NCI-H1105 treated with DMSO at 0.1 percent for 48 hours (cell line): ENCODE measurements around the gene ATOSA.

Experiments used
- DNase-seq: peaks from one replicate; lab custom pipeline; 2025; lab: John Stamatoyannopoulos, UW

Gene ATOSA, protein sequence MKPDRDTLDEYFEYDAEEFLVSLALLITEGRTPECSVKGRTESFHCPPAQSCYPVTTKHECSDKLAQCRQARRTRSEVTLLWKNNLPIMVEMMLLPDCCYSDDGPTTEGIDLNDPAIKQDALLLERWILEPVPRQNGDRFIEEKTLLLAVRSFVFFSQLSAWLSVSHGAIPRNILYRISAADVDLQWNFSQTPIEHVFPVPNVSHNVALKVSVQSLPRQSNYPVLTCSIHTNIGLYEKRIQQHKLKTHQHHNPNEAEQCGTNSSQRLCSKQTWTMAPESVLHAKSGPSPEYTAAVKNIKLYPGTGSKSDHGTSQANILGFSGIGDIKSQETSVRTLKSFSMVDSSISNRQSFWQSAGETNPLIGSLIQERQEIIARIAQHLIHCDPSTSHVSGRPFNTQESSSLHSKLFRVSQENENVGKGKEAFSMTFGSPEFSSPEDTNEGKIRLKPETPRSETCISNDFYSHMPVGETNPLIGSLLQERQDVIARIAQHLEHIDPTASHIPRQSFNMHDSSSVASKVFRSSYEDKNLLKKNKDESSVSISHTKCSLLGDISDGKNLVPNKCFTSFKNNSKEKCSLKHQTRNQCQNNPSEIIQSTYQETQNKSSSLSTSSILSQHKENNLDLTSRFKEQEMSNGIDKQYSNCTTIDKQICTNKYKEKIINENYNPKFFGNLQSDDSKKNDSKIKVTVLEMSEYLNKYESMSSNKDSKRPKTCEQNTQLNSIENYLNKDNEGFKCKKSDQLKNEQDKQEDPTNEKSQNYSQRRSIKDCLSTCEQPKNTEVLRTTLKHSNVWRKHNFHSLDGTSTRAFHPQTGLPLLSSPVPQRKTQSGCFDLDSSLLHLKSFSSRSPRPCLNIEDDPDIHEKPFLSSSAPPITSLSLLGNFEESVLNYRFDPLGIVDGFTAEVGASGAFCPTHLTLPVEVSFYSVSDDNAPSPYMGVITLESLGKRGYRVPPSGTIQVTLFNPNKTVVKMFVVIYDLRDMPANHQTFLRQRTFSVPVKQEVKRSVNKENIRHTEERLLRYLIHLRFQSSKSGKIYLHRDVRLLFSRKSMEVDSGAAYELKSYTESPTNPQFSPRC

DNA sequence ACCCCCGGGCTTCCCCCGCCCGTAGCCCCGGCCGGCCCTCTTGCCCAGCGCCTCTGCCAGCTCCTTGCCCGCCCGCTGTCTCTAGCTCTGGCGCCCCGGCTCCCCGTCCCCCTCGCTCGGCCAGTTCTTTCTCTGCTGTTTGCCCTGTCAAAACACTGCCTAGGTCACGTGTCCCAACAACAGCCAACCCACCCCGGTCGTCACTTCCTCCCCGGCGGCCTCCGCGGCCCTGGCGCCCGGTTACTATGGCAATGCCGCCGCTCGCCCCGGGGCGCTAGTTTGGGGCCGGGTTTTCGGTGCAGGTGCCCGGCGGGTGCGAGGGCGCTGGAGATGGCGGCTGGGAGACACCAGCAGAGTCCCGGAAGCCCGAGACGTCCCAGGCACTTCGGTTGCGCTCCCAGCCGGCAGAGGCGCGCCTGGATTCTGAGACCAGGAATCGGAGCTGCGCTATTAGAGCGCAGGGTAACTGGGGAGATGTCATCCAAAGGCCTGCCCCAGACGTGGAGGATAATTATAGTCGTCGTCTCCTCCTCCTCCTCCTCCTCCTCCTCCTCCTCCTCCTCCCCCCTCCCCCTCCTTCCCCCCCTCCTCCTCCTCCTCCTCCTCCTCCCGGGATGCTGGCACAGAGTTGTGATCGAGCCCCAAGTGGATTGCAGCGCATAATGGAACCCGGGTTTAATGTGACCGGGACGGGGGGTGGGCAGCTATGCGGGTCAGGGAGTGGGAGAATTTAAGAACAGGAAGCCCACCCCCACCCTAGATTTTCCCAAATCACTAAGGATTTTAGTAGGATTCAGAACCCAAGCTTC lies at the start of gene ATOSA:
ATOSA (minus strand) TSS at position 157 of the 809 bp plus-strand sequence. CDS start 1,367 bp downstream, outside the sequence.
- DNase-seq, result peak; percentile 75

DNA sequence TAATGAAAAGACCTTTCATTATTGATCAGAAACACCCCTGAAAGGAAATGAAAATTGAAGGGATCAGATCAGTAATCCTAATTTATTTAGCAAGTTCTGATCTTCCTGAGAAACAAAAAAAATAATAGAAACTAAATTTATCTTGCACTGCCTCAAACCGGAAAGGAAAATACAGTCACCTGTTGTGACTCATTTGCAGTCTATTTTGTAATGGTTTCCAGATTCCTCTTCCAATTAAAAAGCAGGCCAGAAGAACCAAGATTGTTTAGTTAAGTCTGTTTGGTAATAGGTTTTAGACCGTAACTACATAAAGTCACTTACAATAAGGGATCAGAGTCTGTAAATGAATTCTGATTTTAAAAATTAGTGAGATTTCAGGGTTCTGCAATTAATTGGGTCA lies 49.7 kb upstream of the ATOSA start:
- DNase-seq, result no peak

DNA sequence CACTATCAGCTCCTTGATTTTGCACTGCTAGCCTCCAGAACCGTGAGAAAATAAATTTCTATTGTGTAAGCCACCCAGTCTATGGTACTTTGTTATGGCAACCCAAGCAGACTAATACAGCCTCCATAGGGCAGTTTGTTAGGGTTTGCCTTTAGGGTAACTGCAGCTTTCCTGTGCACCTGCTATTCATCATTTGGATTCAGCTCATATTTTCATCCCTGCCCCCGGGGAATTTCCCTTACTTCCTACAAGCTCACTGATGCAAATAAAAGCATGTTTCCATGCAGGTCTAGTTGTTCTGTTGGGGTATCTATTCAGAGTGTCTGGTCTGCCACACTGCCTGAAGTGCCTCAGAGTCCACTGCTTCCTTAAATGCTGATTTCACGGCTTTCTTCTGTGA lies 48.6 kb upstream of the ATOSA start:
- DNase-seq, result no peak

DNA sequence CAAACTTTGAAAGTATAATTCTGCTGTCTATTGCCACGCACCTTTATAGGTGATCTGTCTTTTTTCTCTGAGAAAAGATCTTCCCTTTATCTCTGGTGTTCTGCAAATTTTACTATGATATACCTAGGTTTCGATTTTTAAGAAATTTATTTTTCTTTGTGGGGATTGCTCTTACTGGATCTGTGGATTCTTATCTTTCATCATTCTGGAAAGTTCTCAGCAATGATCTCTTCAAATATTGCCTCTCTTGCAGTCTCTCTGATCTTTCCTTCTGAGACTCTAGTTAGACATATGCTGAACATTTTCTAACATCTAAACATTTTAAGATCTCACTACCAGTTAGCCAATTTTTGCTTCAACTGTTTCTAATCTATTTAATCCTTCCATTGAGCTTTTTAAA lies 47.0 kb upstream of the ATOSA start:
- DNase-seq, result no peak

DNA sequence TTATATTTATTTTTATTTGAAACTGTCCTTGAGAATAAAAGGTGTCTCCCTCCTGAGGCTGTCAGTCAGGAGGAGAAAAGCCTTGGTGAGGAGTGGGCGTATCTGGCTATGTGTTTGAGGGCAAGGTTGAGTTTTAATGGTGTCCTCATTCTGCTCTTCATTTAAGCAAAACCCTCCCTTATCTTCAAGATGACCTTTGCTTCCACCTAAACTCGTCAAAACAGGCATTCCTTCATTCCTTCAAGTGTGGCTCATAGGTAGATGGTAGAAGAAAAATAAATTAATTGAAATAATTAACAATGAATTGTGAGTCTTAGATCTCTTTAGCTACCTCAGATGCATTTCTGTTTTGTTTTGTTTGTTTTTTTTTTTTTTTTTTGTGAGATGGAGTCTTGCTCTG lies 39.4 kb upstream of the ATOSA start:
- no peak for DNase-seq

DNA sequence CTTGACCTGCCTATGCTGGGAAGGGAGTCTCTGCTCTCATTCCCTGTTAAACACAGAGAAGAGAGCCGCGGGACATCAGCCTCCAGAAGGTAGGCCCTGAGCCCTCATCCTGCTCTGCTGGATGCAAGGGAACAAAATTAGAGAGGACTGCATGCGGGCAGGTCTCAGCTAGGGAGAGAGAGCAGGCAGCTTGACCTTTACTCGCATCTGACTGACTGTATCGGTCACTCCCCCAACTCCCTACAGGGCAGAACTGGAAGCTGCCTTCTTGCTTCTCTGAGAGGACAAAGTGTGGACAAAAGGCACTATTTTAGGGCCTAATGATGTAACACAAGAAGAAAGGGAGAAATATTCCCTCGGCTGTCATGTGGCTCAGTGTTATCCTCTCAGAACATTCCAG lies 38.7 kb upstream of the ATOSA start:
- DNase-seq, result no peak

DNA sequence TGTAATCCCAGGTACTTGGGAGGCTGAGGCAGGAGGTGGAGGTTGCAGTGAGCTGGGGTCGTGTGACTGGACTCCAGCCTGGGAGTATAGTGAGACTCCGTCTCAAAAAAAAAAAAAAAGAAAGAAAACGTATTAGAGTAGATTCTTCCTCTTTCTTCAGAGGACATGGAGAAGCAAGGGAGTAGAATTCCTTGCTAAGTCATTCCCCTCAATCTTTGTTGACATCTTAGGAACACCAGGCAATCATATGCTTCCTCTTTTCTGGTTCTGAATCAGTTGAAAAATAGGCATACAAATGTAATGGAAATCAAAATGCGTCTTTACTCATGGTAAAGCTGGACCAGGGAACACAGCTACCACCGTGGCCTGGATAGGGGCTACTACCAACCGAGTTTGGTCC lies 38.3 kb upstream of the ATOSA start:
- DNase-seq, result no peak

DNA sequence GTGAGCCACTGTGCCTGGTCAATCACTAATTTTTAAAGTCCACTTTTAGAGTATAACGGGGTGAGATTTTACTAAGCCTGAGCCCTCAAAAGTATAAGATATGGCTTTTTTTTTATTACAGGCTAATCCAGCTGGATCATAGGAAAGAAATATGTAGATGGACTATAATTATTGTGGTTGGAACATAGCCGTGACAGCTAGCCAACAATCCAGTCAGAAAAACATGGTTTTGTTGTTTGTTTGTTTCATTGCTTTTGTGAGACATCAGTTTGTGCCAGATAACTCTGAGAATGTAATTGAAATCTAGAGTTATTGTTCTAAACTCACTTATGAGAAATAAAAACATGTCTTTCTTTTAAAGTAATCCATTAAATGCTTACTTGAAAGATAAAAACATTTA lies 37.3 kb upstream of the ATOSA start:
- DNase-seq, result no peak

DNA sequence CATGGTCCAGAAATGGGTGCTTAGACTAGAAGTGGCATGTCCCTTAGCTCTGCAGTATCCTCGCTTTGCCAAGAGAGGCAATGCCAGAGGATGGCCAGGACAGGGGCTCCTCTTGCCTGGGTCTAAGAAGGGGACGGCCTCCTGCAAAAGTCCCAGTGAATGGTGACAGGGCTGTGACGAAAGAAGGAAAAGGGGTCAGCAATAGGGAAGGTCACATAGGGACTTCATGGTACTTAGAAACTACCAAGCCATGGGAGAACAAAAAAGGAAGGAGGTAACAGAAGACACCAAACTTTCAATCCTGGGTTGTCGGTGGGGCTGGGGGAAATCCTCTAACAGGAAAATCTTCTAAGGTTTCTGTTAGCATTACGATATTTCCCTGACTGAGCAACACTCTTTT lies 36.2 kb upstream of the ATOSA start:
- DNase-seq, result no peak

DNA sequence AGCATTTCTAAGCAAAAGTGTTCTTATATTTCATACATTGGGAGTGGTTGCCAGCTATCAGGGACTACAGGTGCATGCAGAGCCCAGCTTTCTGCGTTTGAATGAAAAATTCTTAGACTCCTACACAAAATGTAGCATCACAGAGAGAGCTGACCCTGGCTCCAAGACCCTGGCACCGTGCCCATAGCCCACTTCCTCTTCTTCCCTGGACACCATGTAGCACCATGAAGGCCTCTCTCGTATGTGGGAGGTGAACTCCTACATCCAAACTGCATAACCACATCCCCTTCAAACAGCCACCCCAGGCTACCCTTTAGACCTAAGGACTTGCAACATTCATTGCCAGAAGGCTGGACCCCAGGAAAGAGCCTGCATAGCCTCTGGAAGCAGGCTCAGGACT lies 35.8 kb upstream of the ATOSA start:
- DNase-seq, result no peak

DNA sequence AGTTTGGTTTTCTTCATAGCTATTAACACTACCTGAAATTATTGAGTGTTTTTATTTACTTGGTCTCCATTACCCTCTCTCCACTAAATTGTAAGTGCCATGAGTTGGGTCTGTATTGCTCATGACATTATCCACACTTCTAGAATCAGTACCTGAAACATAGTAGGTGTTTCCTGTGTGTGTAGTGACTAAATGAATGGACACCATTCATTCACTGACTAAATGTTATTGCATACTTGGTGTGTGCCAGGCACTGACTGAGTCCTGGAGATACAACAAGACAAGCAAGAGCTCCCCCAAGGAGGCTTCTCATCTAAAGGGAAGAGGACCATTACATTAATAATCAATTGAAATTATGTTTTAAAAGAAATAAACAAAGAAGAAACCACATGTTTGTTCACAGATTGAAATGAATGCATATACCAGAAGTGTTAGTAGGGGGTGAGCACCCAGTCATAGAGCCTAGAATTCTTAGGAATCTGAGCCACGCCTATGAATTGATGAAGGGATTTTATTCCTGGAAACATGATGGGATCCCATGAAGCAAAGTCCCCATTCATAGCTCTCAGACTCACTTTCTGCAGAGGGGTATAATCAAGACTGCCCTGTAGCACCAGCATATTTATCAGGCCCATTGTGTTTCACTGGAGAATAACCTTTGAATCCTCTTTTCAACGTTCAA lies 31.7 kb upstream of the ATOSA start:
- DNase-seq, result no peak

DNA sequence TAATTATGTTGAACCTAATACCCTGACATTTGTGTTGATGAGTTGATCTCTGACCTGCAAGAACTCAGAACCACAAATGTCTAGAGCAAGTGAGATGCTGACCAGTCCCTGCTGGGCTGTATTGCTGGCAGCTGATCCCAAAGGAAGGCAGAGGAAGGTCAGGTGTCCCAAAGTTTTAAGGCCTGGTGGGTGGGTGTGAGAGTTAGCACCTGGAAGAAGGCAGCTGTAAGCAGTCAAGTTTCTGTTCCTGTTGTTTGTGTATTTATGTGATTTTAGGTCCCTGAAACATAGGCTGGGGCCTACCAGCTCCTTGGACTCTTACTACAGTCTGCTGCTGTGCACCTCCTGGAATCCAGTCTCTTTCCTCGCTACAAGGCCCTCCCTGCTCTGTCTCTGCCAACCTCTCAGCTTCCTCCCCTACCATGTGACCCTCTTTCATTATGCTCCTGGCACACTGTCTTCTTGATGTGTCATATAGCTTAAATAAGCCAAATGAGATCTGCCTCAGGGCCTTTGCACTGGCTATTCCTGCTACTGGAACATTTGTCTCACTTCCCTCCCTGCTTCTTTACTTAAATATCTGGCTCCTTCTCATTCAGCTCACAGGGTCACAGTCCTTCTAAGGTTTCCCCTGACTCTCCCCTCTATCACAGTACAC lies 31.0 kb upstream of the ATOSA start:
- DNase-seq, result no peak

DNA sequence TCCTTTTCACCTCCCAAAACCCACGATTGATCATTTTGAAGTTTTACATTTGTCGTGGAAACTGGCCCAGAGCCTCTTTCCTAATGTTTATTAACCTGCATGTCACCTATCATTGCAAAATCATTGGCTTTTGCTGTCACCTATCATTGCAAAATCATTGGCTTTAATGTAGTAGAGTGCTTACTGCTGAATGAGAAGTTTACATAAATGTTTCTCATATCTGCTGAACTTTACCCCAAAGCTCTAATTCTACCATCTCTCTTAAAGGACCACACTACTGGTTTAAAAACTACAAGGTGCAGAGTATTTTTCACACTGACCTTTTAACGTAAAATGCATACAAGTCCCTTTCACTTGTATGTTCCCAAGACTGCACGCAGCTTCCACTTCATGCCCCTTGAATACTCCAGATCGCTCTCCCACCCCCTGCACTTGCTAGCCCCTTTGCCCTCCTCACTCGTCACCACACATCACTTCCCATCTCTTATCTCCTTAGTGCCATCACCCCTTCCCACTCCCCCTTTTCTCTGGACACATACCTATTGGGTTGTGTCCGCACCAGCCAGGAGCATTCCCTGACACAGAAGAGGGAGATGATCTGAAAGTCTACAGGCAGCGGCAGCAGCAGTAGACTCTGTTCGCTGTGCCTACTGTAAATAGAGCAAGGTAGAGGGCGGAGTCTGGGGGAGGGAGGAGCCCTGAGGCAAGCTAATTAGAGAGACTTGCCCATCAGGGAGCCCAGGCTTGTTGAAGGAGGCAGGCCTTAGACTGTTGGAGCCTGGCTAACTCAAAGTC lies 30.2 kb upstream of the ATOSA start:
- DNase-seq, result no peak

DNA sequence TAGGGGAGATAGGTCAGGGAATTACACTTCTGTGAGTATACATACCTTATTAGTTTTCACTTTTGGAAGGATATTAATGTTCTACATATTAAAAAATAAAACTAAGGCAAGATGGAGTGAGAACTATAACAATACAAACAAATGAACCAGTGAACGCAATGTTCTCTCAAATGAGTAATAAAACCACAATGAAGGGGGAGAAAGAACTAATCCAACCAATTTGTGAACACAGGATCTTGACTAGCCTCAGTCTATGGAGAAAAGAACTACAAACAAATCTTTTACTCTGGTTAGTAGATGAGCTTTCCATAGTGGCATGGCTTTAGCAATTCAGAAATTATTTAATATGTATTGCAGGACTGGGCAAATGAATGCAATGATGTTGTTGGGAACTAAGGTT lies 26.9 kb upstream of the ATOSA start:
- no peak for DNase-seq

DNA sequence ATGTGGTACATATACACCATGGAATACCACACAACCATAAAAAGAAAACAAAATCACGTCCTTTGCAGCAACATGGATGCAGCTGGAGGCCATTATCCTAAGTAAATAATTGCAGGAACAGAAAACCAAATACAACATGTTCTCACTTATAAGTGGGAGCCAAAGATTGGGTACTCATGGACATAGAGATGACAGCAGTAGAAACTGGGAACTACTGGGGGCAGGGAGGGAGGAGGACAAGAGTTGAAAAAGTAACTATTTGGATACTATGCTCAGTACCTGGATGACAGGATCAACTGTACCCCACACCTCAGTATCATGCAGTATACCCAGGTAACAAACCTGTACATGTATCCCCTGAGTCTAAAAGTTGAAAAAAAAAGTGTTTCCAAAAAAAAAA lies 23.2 kb upstream of the ATOSA start:
- no peak for DNase-seq

DNA sequence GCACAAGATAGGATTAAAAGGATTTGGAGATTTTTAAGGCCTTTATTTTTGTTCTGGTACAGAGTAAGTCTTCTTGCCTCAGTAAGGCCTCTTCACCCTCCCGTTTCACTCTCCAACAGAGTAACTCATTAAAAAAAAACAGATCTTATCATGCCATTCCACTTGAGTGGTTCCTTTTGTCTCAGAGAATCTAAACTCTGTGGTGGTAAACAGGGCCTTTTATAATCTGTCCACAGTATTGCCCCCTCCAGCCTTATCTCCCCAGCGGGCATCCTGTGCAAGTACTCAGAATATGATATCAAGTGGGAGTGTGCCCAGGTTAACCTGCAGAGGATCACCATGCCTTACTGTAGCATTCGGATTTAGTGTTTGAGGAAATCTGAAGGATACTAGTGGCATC lies 20.3 kb upstream of the ATOSA start:
- no peak for DNase-seq

DNA sequence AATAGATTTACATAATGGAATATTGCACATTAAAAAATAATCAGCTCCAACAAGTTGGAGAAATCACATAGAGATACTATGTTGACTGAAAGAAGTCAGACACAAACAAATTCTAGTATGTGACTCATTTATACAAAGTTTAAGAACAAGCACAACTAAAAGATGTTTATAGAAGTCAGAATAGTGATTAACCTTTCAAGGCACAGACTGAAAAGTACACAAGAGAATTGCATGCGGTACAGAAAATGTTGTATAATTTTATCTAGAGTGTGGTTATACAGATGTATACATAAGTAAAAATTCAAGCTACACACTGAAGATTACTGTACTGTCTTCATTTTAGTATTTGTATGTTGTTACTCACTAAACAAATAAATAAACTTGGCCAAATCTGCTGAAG lies 19.3 kb upstream of the ATOSA start:
- DNase-seq, result no peak

DNA sequence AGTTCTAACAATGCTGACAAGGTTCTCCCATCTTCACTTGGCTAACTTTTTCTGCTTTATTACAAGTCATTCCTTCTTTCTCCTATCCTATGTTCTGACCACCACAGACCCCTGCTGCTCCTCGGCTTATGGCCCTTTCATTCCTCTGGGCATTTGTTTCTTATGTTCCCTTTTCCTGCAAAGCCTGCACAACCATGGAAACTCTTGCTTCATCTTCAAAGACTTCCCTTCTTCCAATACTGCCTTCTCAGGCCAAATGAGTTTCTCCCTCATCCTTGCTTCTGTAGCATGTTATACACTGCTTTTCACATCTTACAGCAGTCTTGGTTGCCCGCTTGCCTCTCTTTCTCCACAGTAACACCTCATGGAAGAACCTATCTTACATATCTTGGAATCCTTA lies 17.9 kb upstream of the ATOSA start:
- no peak for DNase-seq

DNA sequence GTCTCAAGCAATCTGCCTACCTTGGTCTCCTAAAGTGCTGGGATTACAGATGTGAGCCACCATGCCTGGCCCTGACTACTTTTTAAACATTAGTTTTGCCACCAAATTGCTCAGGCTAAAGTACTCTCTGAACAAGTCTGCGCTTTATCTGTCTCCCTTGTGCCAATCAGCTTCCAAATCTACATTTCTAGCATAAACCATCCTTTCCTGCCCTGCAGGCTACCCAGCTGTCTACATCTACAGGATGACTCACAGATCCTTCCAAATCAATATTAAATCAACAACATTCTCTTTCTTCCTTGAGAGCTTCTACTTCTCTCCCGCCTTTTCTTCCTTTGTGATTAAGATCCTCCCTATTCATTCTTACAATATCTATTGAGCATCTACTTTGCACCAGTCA lies 16.0 kb upstream of the ATOSA start:
- DNase-seq, result no peak

DNA sequence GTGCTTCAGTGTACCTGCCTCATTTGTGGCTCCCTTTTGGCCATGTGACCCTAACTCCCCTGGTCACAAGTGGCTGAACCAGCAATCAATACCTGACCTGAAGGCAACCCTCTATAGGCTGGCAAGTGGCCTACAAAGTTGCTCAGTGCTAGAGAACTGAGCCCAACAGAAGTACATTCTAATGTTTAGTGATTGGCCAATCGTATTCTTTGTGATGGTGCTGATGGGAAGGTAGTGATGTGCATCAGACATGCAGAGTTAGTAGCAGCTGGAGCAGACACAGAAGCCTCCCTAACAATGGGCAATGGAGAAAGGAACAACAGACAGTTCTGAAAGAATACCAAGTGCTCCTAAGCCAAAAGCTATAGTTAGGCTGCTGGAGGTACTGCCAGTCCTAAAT lies 10.4 kb upstream of the ATOSA start:
- DNase-seq, result no peak
